B cell (primary cell): ENCODE measurements around the gene PRKN.

Source experiments
- CTCF ChIP-seq: fragments of 200-600 bp; IDR thresholded peaks from one replicate; pipeline ENCODE4 v1.8.0; 2022; ENCODE audit warnings: antibody characterized with exemption, mild to moderate bottlenecking
- EZH2 ChIP-seq: IDR thresholded peaks from 2 replicates; pipeline ENCODE4 v1.6.1; 2012; ENCODE audit warnings: borderline replicate concordance, low read depth, mild to moderate bottlenecking, moderate library complexity, low read length; ENCODE audit not compliant: insufficient read depth, poor library complexity, severe bottlenecking

GRCh38 chr6:161667957-161668356, 1059.6 kb downstream of the PRKN start:
- TF ChIP-seq CTCF = no peak
- TF ChIP-seq EZH2 = no peak
